Measurements from ENCODE around the gene MRPS34.

Gene MRPS34

GRCh38 chr16:1772908-1773702 is at the start of gene MRPS34:
MRPS34 (minus strand) TSS chr16:1773134; CDS start chr16:1773119, 15 bp downstream.
- no peak within 1 kb of the TSS for H2AFZ ChIP-seq (ENCODE audit: low read length)
- peak within 1 kb of the TSS; percentile 91 for H3K4me2 ChIP-seq (ENCODE audit: low read length)
- H3F3A ChIP-seq (ENCODE audit: insufficient read depth, low read length), result no peaks in the 10 kb centered on the region
- TF ChIP-seq EZH2 (IDR thresholded peaks at IDR 0.05; ENCODE audit: borderline replicate concordance, low read length), result no peak
- TF ChIP-seq, protein P1, sequence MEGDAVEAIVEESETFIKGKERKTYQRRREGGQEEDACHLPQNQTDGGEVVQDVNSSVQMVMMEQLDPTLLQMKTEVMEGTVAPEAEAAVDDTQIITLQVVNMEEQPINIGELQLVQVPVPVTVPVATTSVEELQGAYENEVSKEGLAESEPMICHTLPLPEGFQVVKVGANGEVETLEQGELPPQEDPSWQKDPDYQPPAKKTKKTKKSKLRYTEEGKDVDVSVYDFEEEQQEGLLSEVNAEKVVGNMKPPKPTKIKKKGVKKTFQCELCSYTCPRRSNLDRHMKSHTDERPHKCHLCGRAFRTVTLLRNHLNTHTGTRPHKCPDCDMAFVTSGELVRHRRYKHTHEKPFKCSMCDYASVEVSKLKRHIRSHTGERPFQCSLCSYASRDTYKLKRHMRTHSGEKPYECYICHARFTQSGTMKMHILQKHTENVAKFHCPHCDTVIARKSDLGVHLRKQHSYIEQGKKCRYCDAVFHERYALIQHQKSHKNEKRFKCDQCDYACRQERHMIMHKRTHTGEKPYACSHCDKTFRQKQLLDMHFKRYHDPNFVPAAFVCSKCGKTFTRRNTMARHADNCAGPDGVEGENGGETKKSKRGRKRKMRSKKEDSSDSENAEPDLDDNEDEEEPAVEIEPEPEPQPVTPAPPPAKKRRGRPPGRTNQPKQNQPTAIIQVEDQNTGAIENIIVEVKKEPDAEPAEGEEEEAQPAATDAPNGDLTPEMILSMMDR (IDR thresholded peaks at IDR 0.05; ENCODE audit: low read length), result peak; percentile 83
- no peaks in the 10 kb centered on the region for H3K27me3 ChIP-seq (ENCODE audit: insufficient read depth, low read length)
- H3K9me3 ChIP-seq (ENCODE audit: low read length), result no peaks in the 10 kb centered on the region
- H3K9me2 ChIP-seq (ENCODE audit: low read depth, low read length), result no peaks in the 10 kb centered on the region
- H3K79me2 ChIP-seq (ENCODE audit: insufficient read depth, low read length), result 0 out of 2 replicates have a peak, but pooled peaks cover 3% of the 10 kb centered on the region
- H4K20me1 ChIP-seq (ENCODE audit: insufficient read depth, low read length), result no peaks in the 10 kb centered on the region
- peaks cover 22% of the 10 kb centered on the region for H3K4me1 ChIP-seq (ENCODE audit: insufficient read depth, low read length, severe bottlenecking)
- peak within 1 kb of the TSS; percentile 85 for H3K4me3 ChIP-seq (ENCODE audit: low read depth, low read length, poor library complexity, severe bottlenecking)
- H3K27ac ChIP-seq (ENCODE audit: low read depth, low read length, poor library complexity, severe bottlenecking), result peak within 1 kb of the TSS; percentile 83
- peak within 1 kb of the TSS; percentile 88 for H3K9ac ChIP-seq (ENCODE audit: low read length)
- peaks cover 43% of the 10 kb centered on the region for H3K36me3 ChIP-seq (ENCODE audit: insufficient read depth, low read length)

GRCh38 chr16:1821861-1822611 is 49.1 kb upstream of the MRPS34 start:
- H3K4me1 ChIP-seq (ENCODE audit: insufficient read depth, low read length, severe bottlenecking), result no peaks in the 10 kb centered on the region
- H3K27ac ChIP-seq (ENCODE audit: low read depth, low read length, poor library complexity, severe bottlenecking), result no peak overlapping the region
- TF ChIP-seq, protein P1 (IDR thresholded peaks at IDR 0.05; ENCODE audit: low read length), result no peak
- no peak for TF ChIP-seq EZH2 (IDR thresholded peaks at IDR 0.05; ENCODE audit: borderline replicate concordance, low read length)
- H3K79me2 ChIP-seq (ENCODE audit: insufficient read depth, low read length), result no peaks in the 10 kb centered on the region
- no peak overlapping the region for H3K4me3 ChIP-seq (ENCODE audit: low read depth, low read length, poor library complexity, severe bottlenecking)
- H3F3A ChIP-seq (ENCODE audit: insufficient read depth, low read length), result no peaks in the 10 kb centered on the region
- H3K4me2 ChIP-seq (ENCODE audit: low read length), result no peak overlapping the region
- H4K20me1 ChIP-seq (ENCODE audit: insufficient read depth, low read length), result no peaks in the 10 kb centered on the region
- H3K27me3 ChIP-seq (ENCODE audit: insufficient read depth, low read length), result 0 out of 2 replicates have a peak, but pooled peaks cover 4% of the 10 kb centered on the region
- H3K9me2 ChIP-seq (ENCODE audit: low read depth, low read length), result no peaks in the 10 kb centered on the region
- H3K9ac ChIP-seq (ENCODE audit: low read length), result no peak overlapping the region
- H3K36me3 ChIP-seq (ENCODE audit: insufficient read depth, low read length), result no peaks in the 10 kb centered on the region
- H3K9me3 ChIP-seq (ENCODE audit: low read length), result no peaks in the 10 kb centered on the region
- no peak overlapping the region for H2AFZ ChIP-seq (ENCODE audit: low read length)

DNA sequence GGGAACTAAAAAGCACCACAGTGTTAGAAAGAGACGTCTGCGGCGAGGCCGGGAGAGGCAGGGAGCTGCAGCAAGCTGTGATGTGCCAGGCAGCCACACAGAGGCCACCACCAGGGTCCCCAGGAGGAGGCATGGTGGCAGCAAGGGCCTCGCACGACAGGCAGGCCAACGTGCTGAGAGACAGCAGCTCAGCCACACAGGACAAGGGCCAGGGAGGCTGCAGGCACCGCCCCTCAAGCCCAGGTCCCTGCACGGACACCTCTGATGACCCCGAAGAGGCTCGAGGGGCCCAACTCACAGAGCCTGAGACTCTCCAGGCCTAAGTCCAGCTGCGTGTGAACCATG is 48.0 kb upstream of the MRPS34 start:
- Histone ChIP-seq H3K79me2 (ENCODE audit: insufficient read depth, low read length) (no peaks in the 10 kb centered on the region), H4K20me1 (ENCODE audit: insufficient read depth, low read length) (no peaks in the 10 kb centered on the region), H3K4me3 (ENCODE audit: low read depth, low read length, poor library complexity, severe bottlenecking) (no peak overlapping the region), H3K4me1 (ENCODE audit: insufficient read depth, low read length, severe bottlenecking) (no peaks in the 10 kb centered on the region), H2AFZ (ENCODE audit: low read length) (no peak overlapping the region), H3K9me3 (ENCODE audit: low read length) (no peaks in the 10 kb centered on the region), H3F3A (ENCODE audit: insufficient read depth, low read length) (no peaks in the 10 kb centered on the region), H3K36me3 (ENCODE audit: insufficient read depth, low read length) (no peaks in the 10 kb centered on the region), H3K4me2 (ENCODE audit: low read length) (no peak overlapping the region), H3K9ac (ENCODE audit: low read length) (no peak overlapping the region), H3K9me2 (ENCODE audit: low read depth, low read length) (no peaks in the 10 kb centered on the region), H3K27ac (ENCODE audit: low read depth, low read length, poor library complexity, severe bottlenecking) (no peak overlapping the region), H3K27me3 (ENCODE audit: insufficient read depth, low read length) (0 out of 2 replicates have a peak, but pooled peaks cover 4% of the 10 kb centered on the region)
- no peak for TF ChIP-seq EZH2 (IDR thresholded peaks at IDR 0.05; ENCODE audit: borderline replicate concordance, low read length)
- TF ChIP-seq, protein P1 (IDR thresholded peaks at IDR 0.05; ENCODE audit: low read length), result no peak

All from OCI-LY1 (cell line).